Measurements from ENCODE around the gene HBA2.
"Not testable (repeated sequence)": the region's sequence is repeated elsewhere in the genome, so short reads cannot be mapped to it uniquely, and the experiment has no call there.

Gene HBA2

DNA sequence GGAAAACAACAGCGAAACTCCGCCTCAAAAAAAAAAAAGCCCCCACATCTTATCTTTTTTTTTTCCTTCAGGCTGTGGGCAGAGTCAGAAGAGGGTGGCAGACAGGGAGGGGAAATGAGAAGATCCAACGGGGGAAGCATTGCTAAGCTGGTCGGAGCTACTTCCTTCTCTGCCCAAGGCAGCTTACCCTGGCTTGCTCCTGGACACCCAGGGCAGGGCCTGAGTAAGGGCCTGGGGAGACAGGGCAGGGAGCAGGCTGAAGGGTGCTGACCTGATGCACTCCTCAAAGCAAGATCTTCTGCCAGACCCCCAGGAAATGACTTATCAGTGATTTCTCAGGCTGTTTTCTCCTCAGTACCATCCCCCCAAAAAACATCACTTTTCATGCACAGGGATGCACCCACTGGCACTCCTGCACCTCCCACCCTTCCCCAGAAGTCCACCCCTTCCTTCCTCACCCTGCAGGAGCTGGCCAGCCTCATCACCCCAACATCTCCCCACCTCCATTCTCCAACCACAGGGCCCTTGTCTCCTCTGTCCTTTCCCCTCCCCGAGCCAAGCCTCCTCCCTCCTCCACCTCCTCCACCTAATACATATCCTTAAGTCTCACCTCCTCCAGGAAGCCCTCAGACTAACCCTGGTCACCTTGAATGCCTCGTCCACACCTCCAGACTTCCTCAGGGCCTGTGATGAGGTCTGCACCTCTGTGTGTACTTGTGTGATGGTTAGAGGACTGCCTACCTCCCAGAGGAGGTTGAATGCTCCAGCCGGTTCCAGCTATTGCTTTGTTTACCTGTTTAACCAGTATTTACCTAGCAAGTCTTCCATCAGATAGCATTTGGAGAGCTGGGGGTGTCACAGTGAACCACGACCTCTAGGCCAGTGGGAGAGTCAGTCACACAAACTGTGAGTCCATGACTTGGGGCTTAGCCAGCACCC, 2.6 kb downstream of the HBA2 start:
- no peak for DNase-seq (ENCODE audit: low read depth)

- not testable (repeated sequence) for DNase-seq (ENCODE audit: low read depth)
These were observed 3.3 kb downstream of the HBA2 start for GRCh38 chr16:176006-176405.

GRCh38 chr16:176477-177382, 4.1 kb downstream of the HBA2 start, which contains the start of gene HBA1:
HBA1 (plus strand) TSS chr16:176680; CDS start chr16:176717, 37 bp downstream.
- not testable (repeated sequence) for DNase-seq (ENCODE audit: low read depth)

DNA sequence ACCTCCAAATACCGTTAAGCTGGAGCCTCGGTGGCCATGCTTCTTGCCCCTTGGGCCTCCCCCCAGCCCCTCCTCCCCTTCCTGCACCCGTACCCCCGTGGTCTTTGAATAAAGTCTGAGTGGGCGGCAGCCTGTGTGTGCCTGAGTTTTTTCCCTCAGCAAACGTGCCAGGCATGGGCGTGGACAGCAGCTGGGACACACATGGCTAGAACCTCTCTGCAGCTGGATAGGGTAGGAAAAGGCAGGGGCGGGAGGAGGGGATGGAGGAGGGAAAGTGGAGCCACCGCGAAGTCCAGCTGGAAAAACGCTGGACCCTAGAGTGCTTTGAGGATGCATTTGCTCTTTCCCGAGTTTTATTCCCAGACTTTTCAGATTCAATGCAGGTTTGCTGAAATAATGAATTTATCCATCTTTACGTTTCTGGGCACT, 4.7 kb downstream of the HBA2 start:
- DNase-seq (ENCODE audit: low read depth) = no peak

- DNase-seq (ENCODE audit: low read depth) = no peak
These were observed 5.4 kb downstream of the HBA2 start for GRCh38 chr16:177981-178667.

DNA sequence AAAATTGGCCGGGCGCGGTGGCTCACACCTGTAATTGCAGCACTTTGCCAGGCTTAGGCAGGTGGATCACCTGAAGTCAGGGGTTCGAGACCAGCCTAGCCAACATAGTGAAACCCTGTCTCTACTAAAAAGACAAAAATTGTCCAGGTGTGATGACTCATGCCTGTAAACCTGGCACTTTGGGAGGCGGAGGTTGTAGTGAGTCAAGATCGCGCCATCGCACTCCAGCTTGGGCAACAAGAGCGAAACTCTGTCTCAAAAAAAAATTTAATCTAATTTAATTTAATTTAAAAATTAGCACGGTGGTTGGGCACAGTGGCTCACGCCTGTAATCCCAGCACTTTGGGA, 6.0 kb downstream of the HBA2 start:
- DNase-seq (ENCODE audit: low read depth) = no peak

- DNase-seq (ENCODE audit: low read depth) = no peak
These were observed 6.8 kb downstream of the HBA2 start for GRCh38 chr16:179211-180092.

- DNase-seq (ENCODE audit: low read depth) = peak; percentile 21
These were observed 7.5 kb downstream of the HBA2 start, which contains the start of gene HBQ1 for GRCh38 chr16:180101-180675. HBQ1 (plus strand) TSS chr16:180459; CDS start chr16:180487, 28 bp downstream.

- no peak for DNase-seq (ENCODE audit: low read depth)
These were observed 8.2 kb downstream of the HBA2 start for GRCh38 chr16:180681-181564.

DNA sequence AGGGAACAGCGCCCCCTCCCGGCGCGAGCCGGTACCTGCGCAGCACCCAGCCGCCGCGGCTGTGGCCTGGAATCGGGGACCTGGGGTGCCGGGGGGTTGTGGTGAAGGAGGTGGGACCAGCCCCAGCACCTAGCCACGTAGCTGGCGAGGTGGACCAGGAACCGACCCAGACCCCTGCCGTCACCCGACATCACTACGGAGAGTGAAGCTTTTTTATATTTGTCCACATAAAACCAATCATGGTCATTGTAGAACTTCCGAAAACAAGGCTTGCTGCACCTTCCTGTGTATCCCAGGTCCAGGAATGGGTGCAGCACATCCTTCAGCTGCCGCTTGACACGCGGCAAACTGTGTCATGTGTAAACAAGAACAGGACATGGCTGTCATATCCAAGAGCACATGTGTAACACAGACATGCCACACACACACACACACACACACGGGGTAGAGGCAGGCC, 8.9 kb downstream of the HBA2 start:
- DNase-seq (ENCODE audit: low read depth) = peak; percentile 85

DNA sequence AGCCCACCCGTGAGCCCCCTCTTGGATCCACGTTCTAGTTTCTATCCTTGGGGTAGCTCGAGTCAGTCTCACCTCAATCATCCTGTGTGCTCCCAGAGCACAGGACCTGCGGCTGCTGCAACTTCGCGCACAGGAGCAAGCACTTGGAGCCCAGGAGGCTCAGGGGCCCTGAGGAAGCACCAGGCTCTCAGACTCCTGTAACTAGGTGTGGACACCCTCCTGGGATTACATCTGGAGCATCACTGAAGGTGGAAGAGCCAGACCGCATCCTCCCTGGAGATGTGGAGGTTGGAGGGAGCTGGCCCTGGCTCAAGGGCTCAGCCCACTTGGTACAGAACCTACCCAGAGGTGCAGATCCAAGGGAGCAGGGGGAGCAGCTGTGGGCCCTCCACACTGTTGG, 10.3 kb downstream of the HBA2 start:
- no peak for DNase-seq (ENCODE audit: low read depth)

DNA sequence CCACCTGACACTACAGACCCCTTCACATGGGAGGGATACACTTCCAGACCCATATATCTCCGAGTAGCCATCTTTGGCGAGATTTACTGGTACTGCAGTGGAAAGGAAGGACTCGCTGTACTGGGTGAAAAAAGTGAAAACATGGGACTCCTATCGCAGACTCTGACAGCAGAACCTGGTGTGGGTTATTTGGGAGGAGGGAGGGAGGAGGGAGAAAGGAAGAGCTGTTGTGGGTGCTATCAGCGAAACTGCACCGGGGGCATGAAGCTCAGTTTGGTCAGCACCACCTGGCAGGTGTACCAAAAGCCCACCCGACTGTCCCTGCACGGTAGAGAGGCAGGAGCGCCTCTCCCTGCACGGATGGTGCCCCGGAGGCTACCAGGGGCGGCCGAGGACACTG, 12.5 kb downstream of the HBA2 start:
- DNase-seq (ENCODE audit: low read depth) = no peak

- DNase-seq (ENCODE audit: low read depth) = no peak
These were observed 13.0 kb downstream of the HBA2 start for GRCh38 chr16:185691-186090.

- no peak for DNase-seq (ENCODE audit: low read depth)
These were observed 14.7 kb downstream of the HBA2 start for GRCh38 chr16:187330-187729.

GRCh38 chr16:188674-189073, 16.0 kb downstream of the HBA2 start:
- no peak for DNase-seq (ENCODE audit: low read depth)

- DNase-seq (ENCODE audit: low read depth) = no peak
These were observed 17.0 kb downstream of the HBA2 start for GRCh38 chr16:189604-190186.

DNA sequence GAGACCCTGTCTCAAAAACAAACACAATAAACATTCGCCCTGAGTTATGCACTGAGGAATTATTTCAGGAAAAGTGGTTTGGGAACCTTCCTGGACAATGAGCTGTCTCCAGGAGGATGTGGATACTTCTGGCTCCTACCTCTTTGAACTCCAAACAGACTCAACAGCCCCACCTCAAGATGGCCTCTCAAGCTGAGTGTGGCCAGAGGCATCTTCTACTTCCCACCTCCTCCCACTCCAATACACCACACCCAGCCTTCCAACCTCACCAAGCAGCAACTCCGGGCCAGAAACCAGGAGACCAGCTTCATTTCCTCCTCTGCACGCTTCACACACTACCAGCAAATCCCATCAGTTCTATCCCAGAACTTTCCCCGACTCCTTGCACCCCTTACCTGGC, 19.2 kb downstream of the HBA2 start:
- no peak for DNase-seq (ENCODE audit: low read depth)

DNA sequence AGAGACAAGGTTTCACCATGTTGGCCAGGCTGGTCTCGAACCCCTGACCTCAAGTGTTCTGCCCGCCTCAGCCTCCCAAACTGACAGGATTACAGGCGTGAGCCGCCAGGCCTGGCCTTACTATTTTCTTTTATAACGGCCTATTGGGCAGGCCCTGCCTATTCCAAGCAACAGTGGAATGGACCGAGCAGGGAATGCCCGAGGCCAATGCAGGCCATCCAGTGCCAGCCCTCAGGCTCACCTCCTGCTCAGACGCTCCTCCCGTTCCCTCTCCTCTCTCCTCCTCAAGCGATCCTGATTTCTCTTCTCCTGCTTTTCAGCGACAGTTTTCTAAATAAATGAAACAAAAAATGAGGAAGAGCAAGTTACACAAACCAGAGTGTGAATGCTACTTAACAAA, 20.0 kb downstream of the HBA2 start:
- DNase-seq (ENCODE audit: low read depth) = no peak

DNA sequence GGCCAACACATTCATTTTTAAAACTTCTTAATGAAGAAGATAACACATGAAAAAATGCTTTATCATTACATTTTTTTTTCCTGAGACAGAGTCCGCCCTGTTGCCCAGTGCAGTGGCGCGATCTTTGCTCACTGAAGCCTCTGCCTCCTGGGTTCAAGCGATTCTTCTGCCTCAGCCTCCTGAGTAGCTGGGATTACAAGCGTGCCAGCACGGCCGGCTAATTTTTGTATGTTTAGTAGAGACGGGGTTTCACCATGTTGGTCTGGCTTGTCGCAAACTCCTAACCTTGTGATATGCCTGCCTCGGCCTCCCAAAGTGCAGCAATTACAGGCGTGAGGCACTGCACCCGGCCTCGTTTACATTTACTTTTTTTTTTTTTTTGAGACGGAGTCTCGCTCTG, 20.8 kb downstream of the HBA2 start:
- DNase-seq (ENCODE audit: low read depth) = no peak
